ENCODE measurements around the gene GPC2. TPM values are rescaled to one million over a fixed set of nuclear protein-coding genes. Genes with fewer than 3 reads are reported as not detected.
"Not testable (repeated sequence)": the region's sequence is repeated elsewhere in the genome, so short reads cannot be mapped to it uniquely, and the experiment has no call there.

GPC2 gene
- total RNA-seq, 1 experiment from 2014 or later = 23.3 TPM

DNA sequence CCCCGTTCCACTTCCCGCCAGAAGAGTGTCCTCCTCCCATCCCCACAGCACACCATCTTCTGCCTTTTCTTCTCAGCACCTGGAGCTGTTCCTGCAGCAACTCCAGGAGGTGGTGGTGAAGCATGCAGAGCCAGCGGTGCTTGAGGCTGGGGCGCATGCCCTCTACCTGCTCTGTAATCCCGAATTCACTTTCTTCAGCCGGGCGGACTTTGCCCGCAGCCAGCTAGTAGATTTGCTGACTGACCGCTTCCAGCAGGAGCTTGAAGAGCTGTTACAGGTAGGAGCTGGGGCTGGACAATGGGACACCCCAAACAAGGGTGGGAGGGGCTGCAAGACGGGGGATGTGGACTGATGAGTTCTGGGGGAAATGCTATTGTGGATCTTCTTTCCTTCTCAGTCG lies 23.5 kb upstream of the GPC2 start:
- intact Hi-C loops (cut with micrococcal nuclease; ENCODE audit: unreplicated experiment) = no loop called here
- TF ChIP-seq CTCF (conservative IDR thresholded peaks at IDR 0.05; ENCODE audit: low read depth, low read length) = no peak
- TF ChIP-seq EZH2 (IDR thresholded peaks at IDR 0.05; ENCODE audit: borderline replicate concordance, low read depth, low read length, poor library complexity, severe bottlenecking) = no peak
- BruUV-seq (replicated peaks) = no TSS peak
- DNase-seq (ENCODE audit: low spot score) = no peak
- H3K36me3 ChIP-seq (ENCODE audit: insufficient read depth, low read length, poor library complexity, severe bottlenecking) = no peaks in the 10 kb centered on the region
- H3K4me1 ChIP-seq (ENCODE audit: insufficient read depth, low read length, poor library complexity, severe bottlenecking) = no peaks in the 10 kb centered on the region
- ChIA-PET CTCF (no interaction called here), POLR2A (ENCODE audit: low non-redundant PET) (no interaction called here)
- H3K4me3 ChIP-seq (ENCODE audit: low read depth, low read length, poor library complexity, severe bottlenecking) = no peak overlapping the region
- no peaks in the 10 kb centered on the region for H3K9me3 ChIP-seq (ENCODE audit: low read depth, low read length, poor library complexity, severe bottlenecking)
- H3K27ac ChIP-seq (ENCODE audit: low read depth, low read length, poor library complexity, severe bottlenecking) = no peak overlapping the region
- peaks cover 6% of the 10 kb centered on the region for H3K27me3 ChIP-seq (replicated peaks; ENCODE audit: insufficient read depth, low read depth, low read length, poor library complexity)

- intact Hi-C loops (cut with micrococcal nuclease; ENCODE audit: unreplicated experiment) = no loop called here
- Histone ChIP-seq H3K36me3 (ENCODE audit: insufficient read depth, low read length, poor library complexity, severe bottlenecking) (no peaks in the 10 kb centered on the region), H3K4me3 (ENCODE audit: low read depth, low read length, poor library complexity, severe bottlenecking) (no peak overlapping the region), H3K27ac (ENCODE audit: low read depth, low read length, poor library complexity, severe bottlenecking) (no peak overlapping the region), H3K4me1 (ENCODE audit: insufficient read depth, low read length, poor library complexity, severe bottlenecking) (no peaks in the 10 kb centered on the region), H3K9me3 (ENCODE audit: low read depth, low read length, poor library complexity, severe bottlenecking) (no peaks in the 10 kb centered on the region), H3K27me3 (replicated peaks; ENCODE audit: insufficient read depth, low read depth, low read length, poor library complexity) (peaks cover 6% of the 10 kb centered on the region)
- POLR2A ChIA-PET (ENCODE audit: low non-redundant PET) = no interaction called here
- TF ChIP-seq CTCF (conservative IDR thresholded peaks at IDR 0.05; ENCODE audit: low read depth, low read length) (no peak), EZH2 (IDR thresholded peaks at IDR 0.05; ENCODE audit: borderline replicate concordance, low read depth, low read length, poor library complexity, severe bottlenecking) (no peak)
- DNase-seq (ENCODE audit: low spot score) = no peak
- BruUV-seq (replicated peaks) = no TSS peak
- CTCF ChIA-PET = no interaction called here
These were observed 21.1 kb upstream of the GPC2 start for GRCh38 chr7:100198266-100198665.

GRCh38 chr7:100195901-100196322 lies 18.7 kb upstream of the GPC2 start:
- H3K27me3 ChIP-seq (replicated peaks; ENCODE audit: insufficient read depth, low read depth, low read length, poor library complexity); H3K27ac ChIP-seq (ENCODE audit: low read depth, low read length, poor library complexity, severe bottlenecking); H3K4me1 ChIP-seq (ENCODE audit: insufficient read depth, low read length, poor library complexity, severe bottlenecking); intact Hi-C loops (cut with micrococcal nuclease; ENCODE audit: unreplicated experiment); BruUV-seq (replicated peaks); POLR2A ChIA-PET (ENCODE audit: low non-redundant PET); H3K36me3 ChIP-seq (ENCODE audit: insufficient read depth, low read length, poor library complexity, severe bottlenecking); DNase-seq (ENCODE audit: low spot score); H3K9me3 ChIP-seq (ENCODE audit: low read depth, low read length, poor library complexity, severe bottlenecking); CTCF ChIA-PET; H3K4me3 ChIP-seq (ENCODE audit: low read depth, low read length, poor library complexity, severe bottlenecking): not testable (repeated sequence)

- TF ChIP-seq CTCF (conservative IDR thresholded peaks at IDR 0.05; ENCODE audit: low read depth, low read length) (no peak), EZH2 (IDR thresholded peaks at IDR 0.05; ENCODE audit: borderline replicate concordance, low read depth, low read length, poor library complexity, severe bottlenecking) (no peak)
- POLR2A ChIA-PET (ENCODE audit: low non-redundant PET) = no interaction called here
- Histone ChIP-seq H3K27me3 (replicated peaks; ENCODE audit: insufficient read depth, low read depth, low read length, poor library complexity) (no peaks in the 10 kb centered on the region), H3K4me1 (ENCODE audit: insufficient read depth, low read length, poor library complexity, severe bottlenecking) (peaks cover 9% of the 10 kb centered on the region), H3K4me3 (ENCODE audit: low read depth, low read length, poor library complexity, severe bottlenecking) (no peak overlapping the region), H3K36me3 (ENCODE audit: insufficient read depth, low read length, poor library complexity, severe bottlenecking) (no peaks in the 10 kb centered on the region), H3K27ac (ENCODE audit: low read depth, low read length, poor library complexity, severe bottlenecking) (no peak overlapping the region), H3K9me3 (ENCODE audit: low read depth, low read length, poor library complexity, severe bottlenecking) (no peaks in the 10 kb centered on the region)
- BruUV-seq (replicated peaks) = no TSS peak
- DNase-seq (ENCODE audit: low spot score) = no peak
- intact Hi-C loops (cut with micrococcal nuclease; ENCODE audit: unreplicated experiment) = no loop called here
- CTCF ChIA-PET = no interaction called here
These were observed 18.0 kb upstream of the GPC2 start for GRCh38 chr7:100195222-100195621.

Data from A673 (cell line).